Tibial nerve (tissue), 4 donors: ENCODE results near the gene CPNE7. TPM values are rescaled to one million over a fixed set of nuclear protein-coding genes. Genes with fewer than 3 reads are reported as not detected.

Source experiments
- DNase-seq, 2 donors: peaks; one replicate each; pipeline ENCODE4 v3.0.0-alpha.2; 2019; ENCODE audit warnings: low spot score in 2 of 2
- H3K27ac ChIP-seq, 4 donors: fragments of 200-600 bp; sonication (generic) in 3 of 4; one replicate each; pipeline ENCODE4 v1.5.1; 2017 to 2019; ENCODE audit warnings: mild to moderate bottlenecking in 1 of 4
- H3K27me3 ChIP-seq, 2 donors: fragments of 200-600 bp; sonication (generic) in 1 of 2; one replicate each; pipeline versions ENCODE4 v1.5.1 to v1.6.0; 2017 to 2019
- H3K36me3 ChIP-seq, 3 donors: fragments of 200-600 bp; sonication (generic); one replicate each; pipeline ENCODE4 v1.5.1; 2018 to 2019
- H3K4me1 ChIP-seq, 4 donors: fragments of 200-600 bp; sonication (generic) in 3 of 4; one replicate each; pipeline ENCODE4 v1.5.1; 2017 to 2019
- H3K4me3 ChIP-seq, 4 donors: fragments of 200-600 bp; sonication (generic) in 3 of 4; one replicate each; pipeline ENCODE4 v1.5.1; 2017 to 2019; ENCODE audit warnings: mild to moderate bottlenecking in 1 of 4, moderate library complexity in 1 of 4
- H3K9me3 ChIP-seq, 4 donors: fragments of 200-600 bp; sonication (generic) in 3 of 4; one replicate each; pipeline ENCODE4 v1.5.1; 2017 to 2019
- CTCF ChIP-seq, 5 experiments: fragments of 200-600 bp in 3 of 5; fragments of 450-650 bp in 2 of 5; sonication (generic) in 3 of 5; IDR thresholded peaks; one replicate each; pipeline ENCODE4 v1.5.1; 2016 to 2019; ENCODE audit warnings: antibody characterized with exemption in 5 of 5, mild to moderate bottlenecking in 3 of 5, moderate library complexity in 2 of 5
- EP300 ChIP-seq, 2 donors: sonication (generic); formaldehyde crosslinking; IDR thresholded peaks; one replicate each; pipeline ENCODE4 v1.6.1; 2017; ENCODE audit warnings: antibody characterized with exemption in 2 of 2, mild to moderate bottlenecking in 1 of 2
- POLR2A ChIP-seq, 2 donors: fragments of 450-650 bp; IDR thresholded peaks; one replicate each; pipeline ENCODE4 v1.6.1; 2017; ENCODE audit warnings: antibody characterized with exemption in 2 of 2, mild to moderate bottlenecking in 2 of 2, moderate library complexity in 2 of 2
- WGBS, 2 donors: methylation state at CpG; one replicate each; pipeline ENCODE4 v1.1.5; 2018; 5-methylcytosine and 5-hydroxymethylcytosine counted together
- total RNA-seq, 4 donors: library from RNA; depleted of rRNA; stranded (reverse); fragments of >200 nt; gene quantifications; one replicate each; pipeline ENCODE4 v1.1.0, GENCODE V29; 2016

CPNE7 gene
- total RNA-seq, 4 donors from 2014 or later, result 0.90 to 10.0 (median 4.2) TPM; not detected in 1

- DNase-seq, result no peak
Observed at GRCh38 chr16:89599451-89599858, 23.9 kb downstream of the CPNE7 start.

GRCh38 chr16:89599902-89600301 lies 24.3 kb downstream of the CPNE7 start:
- H3K4me1 ChIP-seq, result peaks cover 0 to 13% (median 8%) of the 10 kb centered on the region in 4 donors
- H3K9me3 ChIP-seq, result no peaks in the 10 kb centered on the region
- DNase-seq, result no peak
- no peaks in the 10 kb centered on the region for H3K36me3 ChIP-seq
- H3K4me3 ChIP-seq, result no peak overlapping the region
- TF ChIP-seq CTCF (IDR thresholded peaks at IDR 0.05) (no peak), POLR2A (IDR thresholded peaks at IDR 0.05) (no peak), EP300 (IDR thresholded peaks at IDR 0.05) (no peak)
- H3K27ac ChIP-seq, result no peak overlapping the region
- peaks cover 0 to 11% of the 10 kb centered on the region in 2 donors for H3K27me3 ChIP-seq
- WGBS, 2 donors, result 62 to 87% methylated on average over 6 to 10 of the region's 10 CpGs

More at GRCh38 chr16:89599451-89599858, 23.9 kb downstream of the CPNE7 start:
- Histone ChIP-seq H3K36me3 (no peaks in the 10 kb centered on the region), H3K4me3 (no peak overlapping the region), H3K4me1 (peaks cover 0 to 13% (median 8%) of the 10 kb centered on the region in 4 donors), H3K27ac (no peak overlapping the region), H3K9me3 (no peaks in the 10 kb centered on the region), H3K27me3 (peaks cover 0 to 7% of the 10 kb centered on the region in 2 donors)
- 31 to 54% methylated on average over 6 of the region's 8 CpGs for WGBS, 2 donors
- TF ChIP-seq CTCF (IDR thresholded peaks at IDR 0.05) (peak in 1 of 5 experiments; percentile 12), EP300 (IDR thresholded peaks at IDR 0.05) (no peak)

GRCh38 chr16:89600427-89600826 lies 24.9 kb downstream of the CPNE7 start:
- no peaks in the 10 kb centered on the region for H3K36me3 ChIP-seq
- H3K4me3 ChIP-seq, result no peak overlapping the region
- TF ChIP-seq CTCF (IDR thresholded peaks at IDR 0.05), result no peak
- WGBS, 2 donors, result 81% methylated on average over 12 of the region's 12 CpGs
- no peak for DNase-seq
- peaks cover 0 to 13% of the 10 kb centered on the region in 2 donors for H3K27me3 ChIP-seq
- no peaks in the 10 kb centered on the region for H3K9me3 ChIP-seq
- H3K4me1 ChIP-seq, result peaks cover 0 to 13% (median 8%) of the 10 kb centered on the region in 4 donors
- no peak overlapping the region for H3K27ac ChIP-seq

- Histone ChIP-seq H3K9me3 (no peaks in the 10 kb centered on the region), H3K4me1 (peaks cover 0 to 13% (median 8%) of the 10 kb centered on the region in 4 donors), H3K27me3 (peaks cover 0 to 13% of the 10 kb centered on the region in 2 donors), H3K36me3 (no peaks in the 10 kb centered on the region), H3K27ac (no peak overlapping the region), H3K4me3 (no peak overlapping the region)
- no peak for DNase-seq
- 74 to 77% methylated on average over 8 of the region's 8 CpGs for WGBS, 2 donors
- TF ChIP-seq EP300 (IDR thresholded peaks at IDR 0.05), result no peak
- TF ChIP-seq CTCF (IDR thresholded peaks at IDR 0.05), result no peak
- TF ChIP-seq POLR2A (IDR thresholded peaks at IDR 0.05), result no peak
Observed at GRCh38 chr16:89600956-89601355, 25.4 kb downstream of the CPNE7 start.

- peaks cover 0 to 13% of the 10 kb centered on the region in 2 donors for H3K27me3 ChIP-seq
- H3K36me3 ChIP-seq, result no peaks in the 10 kb centered on the region
- 59 to 70% methylated on average over 12 to 22 of the region's 22 CpGs for WGBS, 2 donors
- no peak overlapping the region for H3K27ac ChIP-seq
- no peak for TF ChIP-seq EP300 (IDR thresholded peaks at IDR 0.05)
- no peak for TF ChIP-seq POLR2A (IDR thresholded peaks at IDR 0.05)
- TF ChIP-seq CTCF (IDR thresholded peaks at IDR 0.05), result no peak
- no peak overlapping the region for H3K4me3 ChIP-seq
- DNase-seq, result no peak
- no peaks in the 10 kb centered on the region for H3K9me3 ChIP-seq
- H3K4me1 ChIP-seq, result peaks cover 0 to 13% (median 8%) of the 10 kb centered on the region in 4 donors
Observed at GRCh38 chr16:89601906-89602272, 26.3 kb downstream of the CPNE7 start.
